GM12891 (cell line): ENCODE results near the gene ST6GALNAC6.

ENCODE experiments used
- PAX5 ChIP-seq: IDR thresholded peaks from 2 replicates; pipeline ENCODE4 v1.6.1; 2011; ENCODE audit warnings: low read length, moderate library complexity, mild to moderate bottlenecking; ENCODE audit not compliant: insufficient read depth, severe bottlenecking
- POLR2A ChIP-seq: IDR thresholded peaks from 2 replicates; pipeline ENCODE4 v1.6.1; 2011; ENCODE audit warnings: low read depth, low read length, control low read depth
- POLR2AphosphoS5 ChIP-seq: IDR thresholded peaks from 2 replicates; pipeline ENCODE4 v1.6.1; 2011; ENCODE audit warnings: low read depth, low read length, control low read depth
- POU2F2 ChIP-seq: IDR thresholded peaks from 2 replicates; pipeline ENCODE4 v1.6.1; 2011; ENCODE audit warnings: low read depth, mild to moderate bottlenecking, control low read depth, low read length, moderate library complexity
- SPI1 ChIP-seq: IDR thresholded peaks from 2 replicates; pipeline ENCODE4 v1.6.1; 2011; ENCODE audit warnings: low read depth, low read length, control low read depth
- TAF1 ChIP-seq: IDR thresholded peaks from 2 replicates; pipeline ENCODE4 v1.6.1; 2011; ENCODE audit warnings: low read depth, low read length, control low read depth

GRCh38 chr9:127912882-127913281, 13.5 kb upstream of the ST6GALNAC6 start:
- TF ChIP-seq POLR2A (no peak), TAF1 (no peak), POLR2AphosphoS5 (no peak), PAX5 (no peak), SPI1 (no peak), POU2F2 (no peak)
